ENCODE results near the gene MLYCD.

Gene MLYCD

GRCh38 chr16:83958137-83958845 is 59.4 kb downstream of the MLYCD start:
- DNase-seq: no peak

GRCh38 chr16:83958846-83959565 is 60.1 kb downstream of the MLYCD start:
- DNase-seq: no peak

GRCh38 chr16:83959656-83960434 is 60.9 kb downstream of the MLYCD start:
- DNase-seq: no peak

GRCh38 chr16:83960521-83961249 is 61.8 kb downstream of the MLYCD start:
- DNase-seq: no peak

- no peak for DNase-seq
Observed at GRCh38 chr16:83961591-83961990, 62.7 kb downstream of the MLYCD start.

GRCh38 chr16:83963277-83964119 is 64.6 kb downstream of the MLYCD start:
- no peak for DNase-seq

- no peak for DNase-seq
Observed at GRCh38 chr16:83964684-83965443, 65.9 kb downstream of the MLYCD start.

GRCh38 chr16:83965444-83966152 is 66.7 kb downstream of the MLYCD start:
- no peak for DNase-seq

GRCh38 chr16:83966153-83966696 is 67.3 kb downstream of the MLYCD start:
- no peak for DNase-seq

- no peak for DNase-seq
Observed at GRCh38 chr16:83967091-83967490, 68.2 kb downstream of the MLYCD start.

GRCh38 chr16:83967838-83968305 is 69.0 kb downstream of the MLYCD start, which contains the start of gene NECAB2:
TSS of gene NECAB2 (plus strand) at chr16:83968244. CDS start at chr16:83968649, 405 bp downstream.
- no peak for DNase-seq

- DNase-seq: no peak
Observed at GRCh38 chr16:83968306-83968851, 69.5 kb downstream of the MLYCD start.

- DNase-seq: no peak
Observed at GRCh38 chr16:83968891-83969649, 70.2 kb downstream of the MLYCD start.

GRCh38 chr16:83969771-83970429 is 71.0 kb downstream of the MLYCD start:
- DNase-seq: no peak

GRCh38 chr16:83970430-83970815 is 71.5 kb downstream of the MLYCD start:
- no peak for DNase-seq

GRCh38 chr16:83971165-83972130 is 72.5 kb downstream of the MLYCD start:
- DNase-seq: no peak

Measured in SIG-M5 (cell line).